ENCODE results near the gene PPM1A.

DNA sequence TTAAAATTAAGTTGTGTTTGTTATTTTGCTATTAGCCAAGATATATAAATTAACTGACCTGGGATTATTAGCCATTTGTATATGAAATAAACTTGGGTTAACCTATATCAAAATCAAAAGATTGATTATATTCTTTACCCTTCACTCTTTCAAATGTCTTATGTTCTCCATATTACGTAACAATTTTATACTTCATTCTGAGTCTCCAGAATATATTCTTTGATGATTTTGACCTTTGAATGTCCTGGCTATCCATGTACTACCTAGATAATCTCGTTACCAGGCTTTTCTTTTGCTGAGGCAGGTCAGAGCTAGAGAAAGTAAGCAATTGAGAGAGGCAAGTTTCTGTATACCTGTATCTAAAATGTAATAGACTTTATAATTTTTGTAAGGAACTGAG, 3.6 kb downstream of the PPM1A start:
- TF ChIP-seq, protein P1, sequence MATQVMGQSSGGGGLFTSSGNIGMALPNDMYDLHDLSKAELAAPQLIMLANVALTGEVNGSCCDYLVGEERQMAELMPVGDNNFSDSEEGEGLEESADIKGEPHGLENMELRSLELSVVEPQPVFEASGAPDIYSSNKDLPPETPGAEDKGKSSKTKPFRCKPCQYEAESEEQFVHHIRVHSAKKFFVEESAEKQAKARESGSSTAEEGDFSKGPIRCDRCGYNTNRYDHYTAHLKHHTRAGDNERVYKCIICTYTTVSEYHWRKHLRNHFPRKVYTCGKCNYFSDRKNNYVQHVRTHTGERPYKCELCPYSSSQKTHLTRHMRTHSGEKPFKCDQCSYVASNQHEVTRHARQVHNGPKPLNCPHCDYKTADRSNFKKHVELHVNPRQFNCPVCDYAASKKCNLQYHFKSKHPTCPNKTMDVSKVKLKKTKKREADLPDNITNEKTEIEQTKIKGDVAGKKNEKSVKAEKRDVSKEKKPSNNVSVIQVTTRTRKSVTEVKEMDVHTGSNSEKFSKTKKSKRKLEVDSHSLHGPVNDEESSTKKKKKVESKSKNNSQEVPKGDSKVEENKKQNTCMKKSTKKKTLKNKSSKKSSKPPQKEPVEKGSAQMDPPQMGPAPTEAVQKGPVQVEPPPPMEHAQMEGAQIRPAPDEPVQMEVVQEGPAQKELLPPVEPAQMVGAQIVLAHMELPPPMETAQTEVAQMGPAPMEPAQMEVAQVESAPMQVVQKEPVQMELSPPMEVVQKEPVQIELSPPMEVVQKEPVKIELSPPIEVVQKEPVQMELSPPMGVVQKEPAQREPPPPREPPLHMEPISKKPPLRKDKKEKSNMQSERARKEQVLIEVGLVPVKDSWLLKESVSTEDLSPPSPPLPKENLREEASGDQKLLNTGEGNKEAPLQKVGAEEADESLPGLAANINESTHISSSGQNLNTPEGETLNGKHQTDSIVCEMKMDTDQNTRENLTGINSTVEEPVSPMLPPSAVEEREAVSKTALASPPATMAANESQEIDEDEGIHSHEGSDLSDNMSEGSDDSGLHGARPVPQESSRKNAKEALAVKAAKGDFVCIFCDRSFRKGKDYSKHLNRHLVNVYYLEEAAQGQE (tag by site-specific recombination; IDR thresholded peaks at IDR 0.05), result no peak
- TF ChIP-seq ZNF792 (tag by site-specific recombination; IDR thresholded peaks at IDR 0.05) (no peak), TCF7L2 (IDR thresholded peaks at IDR 0.05; ENCODE audit: borderline replicate concordance, low read depth, low read length) (no peak), CTCF (tag by site-specific recombination; IDR thresholded peaks at IDR 0.05) (no peak), ZNF24 (tag by site-specific recombination; IDR thresholded peaks at IDR 0.05) (no peak), REPIN1 (tag by site-specific recombination; IDR thresholded peaks at IDR 0.05; ENCODE audit: low read depth) (no peak), ZBTB48 (tag by site-specific recombination; IDR thresholded peaks at IDR 0.05) (no peak), ATF2 (tag by site-specific recombination; IDR thresholded peaks at IDR 0.05; ENCODE audit: low read depth) (no peak), ZNF529 (tag by site-specific recombination; IDR thresholded peaks at IDR 0.05; ENCODE audit: insufficient replicate concordance) (no peak), ZNF624 (tag by site-specific recombination; IDR thresholded peaks at IDR 0.05) (no peak), ZNF629 (tag by site-specific recombination; IDR thresholded peaks at IDR 0.05) (no peak), ZBTB8A (tag by site-specific recombination; IDR thresholded peaks at IDR 0.05) (no peak)
- TF ChIP-seq, protein P2, sequence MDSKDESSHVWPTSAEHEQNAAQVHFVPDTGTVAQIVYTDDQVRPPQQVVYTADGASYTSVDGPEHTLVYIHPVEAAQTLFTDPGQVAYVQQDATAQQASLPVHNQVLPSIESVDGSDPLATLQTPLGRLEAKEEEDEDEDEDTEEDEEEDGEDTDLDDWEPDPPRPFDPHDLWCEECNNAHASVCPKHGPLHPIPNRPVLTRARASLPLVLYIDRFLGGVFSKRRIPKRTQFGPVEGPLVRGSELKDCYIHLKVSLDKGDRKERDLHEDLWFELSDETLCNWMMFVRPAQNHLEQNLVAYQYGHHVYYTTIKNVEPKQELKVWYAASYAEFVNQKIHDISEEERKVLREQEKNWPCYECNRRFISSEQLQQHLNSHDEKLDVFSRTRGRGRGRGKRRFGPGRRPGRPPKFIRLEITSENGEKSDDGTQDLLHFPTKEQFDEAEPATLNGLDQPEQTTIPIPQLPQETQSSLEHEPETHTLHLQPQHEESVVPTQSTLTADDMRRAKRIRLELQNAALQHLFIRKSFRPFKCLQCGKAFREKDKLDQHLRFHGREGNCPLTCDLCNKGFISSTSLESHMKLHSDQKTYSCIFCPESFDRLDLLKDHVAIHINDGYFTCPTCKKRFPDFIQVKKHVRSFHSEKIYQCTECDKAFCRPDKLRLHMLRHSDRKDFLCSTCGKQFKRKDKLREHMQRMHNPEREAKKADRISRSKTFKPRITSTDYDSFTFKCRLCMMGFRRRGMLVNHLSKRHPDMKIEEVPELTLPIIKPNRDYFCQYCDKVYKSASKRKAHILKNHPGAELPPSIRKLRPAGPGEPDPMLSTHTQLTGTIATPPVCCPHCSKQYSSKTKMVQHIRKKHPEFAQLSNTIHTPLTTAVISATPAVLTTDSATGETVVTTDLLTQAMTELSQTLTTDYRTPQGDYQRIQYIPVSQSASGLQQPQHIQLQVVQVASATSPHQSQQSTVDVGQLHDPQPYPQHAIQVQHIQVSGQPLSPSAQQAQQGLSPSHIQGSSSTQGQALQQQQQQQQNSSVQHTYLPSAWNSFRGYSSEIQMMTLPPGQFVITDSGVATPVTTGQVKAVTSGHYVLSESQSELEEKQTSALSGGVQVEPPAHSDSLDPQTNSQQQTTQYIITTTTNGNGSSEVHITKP (tag by site-specific recombination; IDR thresholded peaks at IDR 0.05), result no peak
- TF ChIP-seq, protein P3, sequence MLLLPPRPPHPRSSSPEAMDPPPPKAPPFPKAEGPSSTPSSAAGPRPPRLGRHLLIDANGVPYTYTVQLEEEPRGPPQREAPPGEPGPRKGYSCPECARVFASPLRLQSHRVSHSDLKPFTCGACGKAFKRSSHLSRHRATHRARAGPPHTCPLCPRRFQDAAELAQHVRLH (tag by site-specific recombination; IDR thresholded peaks at IDR 0.05), result no peak

Data from HEK293 (cell line).